Heart left ventricle (tissue), 13 donors: ENCODE results near the gene CCL22.

Source experiments
- POLR2A ChIP-seq, 2 donors: fragments of 450-650 bp; IDR thresholded peaks; one replicate each; pipeline ENCODE4 v1.6.1; 2017; ENCODE audit warnings: antibody characterized with exemption in 2 of 2, mild to moderate bottlenecking in 2 of 2, moderate library complexity in 2 of 2
- TF ChIP-seq, protein P1 (sequence below), 12 donors: fragments of 200-600 bp; sonication (generic) in 4 of 12; IDR thresholded peaks; one replicate each; pipeline versions ENCODE4 v1.5.0 to v1.8.0; 2018 to 2022; ENCODE audit warnings: antibody characterized with exemption in 12 of 12, mild to moderate bottlenecking in 5 of 12
- donor health status: ischemic (EF 13 %, LVEDD 7.1; RV severe dilation, severe dysfunction).
- donor health status: DM: no; HTN: yes; CAD: no.
- donor health status: DM: no; HTN: no; CAD: no.
- donor health status: ischemic (EF 25% LVEDD 6.9; RV normal size, moderate dysfunction).
- donor health status: ischemic (EF 25% LVEDD 5.7; RV mildly dilated, moderate dysfunction).
- donor health status: ischemic (EF 35%, LVEDD 5.7; RV mildly dilated, moderate dysfunction).
- donor health status: nonischemic (EF 11% LVEDD 7.7; RV severe dilation, severe dysfunction).
- donor health status: DM: yes; HTN: yes; CAD: no.
- donor health status: PGD.
- donor health status: ischemic (EF 29% LVEDD 5.4; RV normal size, mild dysfunction).
- donor health status: nonischemic (EF 23%, LVEDD 6.1; RV moderate dilation, normal function).

DNA sequence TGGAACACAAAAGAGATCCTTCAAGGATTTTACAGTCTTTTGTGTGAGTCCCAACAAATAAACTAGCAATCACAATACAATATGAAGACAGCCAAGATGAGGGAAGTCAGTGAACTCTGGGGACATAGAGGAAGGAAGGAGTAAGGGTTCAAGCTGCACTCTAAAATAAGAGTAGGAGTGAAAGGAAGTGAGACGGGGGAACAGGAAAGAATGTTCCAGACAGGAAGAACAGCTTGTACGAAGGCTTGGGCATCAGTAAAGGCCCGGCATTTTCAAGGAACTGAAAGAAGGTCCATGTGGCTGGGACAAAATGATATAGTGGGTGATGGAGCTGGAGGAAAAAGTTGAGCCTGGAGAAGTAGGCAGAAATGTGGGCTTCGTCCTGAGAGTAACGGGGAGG is 50.5 kb downstream of the CCL22 start:
- TF ChIP-seq, protein P1, sequence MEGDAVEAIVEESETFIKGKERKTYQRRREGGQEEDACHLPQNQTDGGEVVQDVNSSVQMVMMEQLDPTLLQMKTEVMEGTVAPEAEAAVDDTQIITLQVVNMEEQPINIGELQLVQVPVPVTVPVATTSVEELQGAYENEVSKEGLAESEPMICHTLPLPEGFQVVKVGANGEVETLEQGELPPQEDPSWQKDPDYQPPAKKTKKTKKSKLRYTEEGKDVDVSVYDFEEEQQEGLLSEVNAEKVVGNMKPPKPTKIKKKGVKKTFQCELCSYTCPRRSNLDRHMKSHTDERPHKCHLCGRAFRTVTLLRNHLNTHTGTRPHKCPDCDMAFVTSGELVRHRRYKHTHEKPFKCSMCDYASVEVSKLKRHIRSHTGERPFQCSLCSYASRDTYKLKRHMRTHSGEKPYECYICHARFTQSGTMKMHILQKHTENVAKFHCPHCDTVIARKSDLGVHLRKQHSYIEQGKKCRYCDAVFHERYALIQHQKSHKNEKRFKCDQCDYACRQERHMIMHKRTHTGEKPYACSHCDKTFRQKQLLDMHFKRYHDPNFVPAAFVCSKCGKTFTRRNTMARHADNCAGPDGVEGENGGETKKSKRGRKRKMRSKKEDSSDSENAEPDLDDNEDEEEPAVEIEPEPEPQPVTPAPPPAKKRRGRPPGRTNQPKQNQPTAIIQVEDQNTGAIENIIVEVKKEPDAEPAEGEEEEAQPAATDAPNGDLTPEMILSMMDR (IDR thresholded peaks at IDR 0.05): no peak
- no peak for TF ChIP-seq POLR2A (IDR thresholded peaks at IDR 0.05)
